Epithelial cell of esophagus (primary cell): ENCODE data around the gene NOL4L.

ENCODE experiments used
- DNase-seq: peaks from one replicate; pipeline ENCODE4 v3.0.0; 2010; ENCODE audit warnings: low read depth
- H3K4me3 ChIP-seq: 2 replicates; pipeline ENCODE4 v1.5.1; 2011; ENCODE audit warnings: mild to moderate bottlenecking, low read length, control low read depth
- TF ChIP-seq, protein P1 (sequence below): IDR thresholded peaks from 2 replicates; pipeline ENCODE4 v1.5.1; 2011; ENCODE audit warnings: low read depth, mild to moderate bottlenecking, low read length, control low read depth, inconsistent platforms; ENCODE audit not compliant: insufficient read depth; ENCODE audit errors: missing control alignments

Gene NOL4L

DNA sequence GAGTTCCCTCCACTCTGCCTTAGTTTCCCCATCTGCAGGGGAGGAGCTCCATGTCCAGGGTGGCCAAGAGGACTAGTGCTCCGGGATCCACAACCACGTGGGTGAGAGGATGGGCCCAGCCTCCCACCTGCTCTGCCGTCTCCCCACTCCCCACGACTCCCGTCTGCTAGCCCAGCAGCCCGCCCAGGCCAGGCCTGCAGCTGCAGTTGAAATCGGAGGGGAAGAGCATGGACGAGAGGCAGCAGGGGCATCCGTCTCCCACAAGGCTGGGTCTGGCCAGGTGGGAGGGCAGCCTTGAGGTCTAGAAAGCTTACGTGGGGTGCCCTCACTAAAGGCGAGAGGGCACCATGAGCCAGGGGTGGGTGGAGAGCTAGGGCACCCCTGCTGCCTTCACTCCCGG lies 8.6 kb downstream of the NOL4L start:
- no peak overlapping the region for H3K4me3 ChIP-seq
- no peak for DNase-seq
- TF ChIP-seq, protein P1, sequence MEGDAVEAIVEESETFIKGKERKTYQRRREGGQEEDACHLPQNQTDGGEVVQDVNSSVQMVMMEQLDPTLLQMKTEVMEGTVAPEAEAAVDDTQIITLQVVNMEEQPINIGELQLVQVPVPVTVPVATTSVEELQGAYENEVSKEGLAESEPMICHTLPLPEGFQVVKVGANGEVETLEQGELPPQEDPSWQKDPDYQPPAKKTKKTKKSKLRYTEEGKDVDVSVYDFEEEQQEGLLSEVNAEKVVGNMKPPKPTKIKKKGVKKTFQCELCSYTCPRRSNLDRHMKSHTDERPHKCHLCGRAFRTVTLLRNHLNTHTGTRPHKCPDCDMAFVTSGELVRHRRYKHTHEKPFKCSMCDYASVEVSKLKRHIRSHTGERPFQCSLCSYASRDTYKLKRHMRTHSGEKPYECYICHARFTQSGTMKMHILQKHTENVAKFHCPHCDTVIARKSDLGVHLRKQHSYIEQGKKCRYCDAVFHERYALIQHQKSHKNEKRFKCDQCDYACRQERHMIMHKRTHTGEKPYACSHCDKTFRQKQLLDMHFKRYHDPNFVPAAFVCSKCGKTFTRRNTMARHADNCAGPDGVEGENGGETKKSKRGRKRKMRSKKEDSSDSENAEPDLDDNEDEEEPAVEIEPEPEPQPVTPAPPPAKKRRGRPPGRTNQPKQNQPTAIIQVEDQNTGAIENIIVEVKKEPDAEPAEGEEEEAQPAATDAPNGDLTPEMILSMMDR: no peak

DNA sequence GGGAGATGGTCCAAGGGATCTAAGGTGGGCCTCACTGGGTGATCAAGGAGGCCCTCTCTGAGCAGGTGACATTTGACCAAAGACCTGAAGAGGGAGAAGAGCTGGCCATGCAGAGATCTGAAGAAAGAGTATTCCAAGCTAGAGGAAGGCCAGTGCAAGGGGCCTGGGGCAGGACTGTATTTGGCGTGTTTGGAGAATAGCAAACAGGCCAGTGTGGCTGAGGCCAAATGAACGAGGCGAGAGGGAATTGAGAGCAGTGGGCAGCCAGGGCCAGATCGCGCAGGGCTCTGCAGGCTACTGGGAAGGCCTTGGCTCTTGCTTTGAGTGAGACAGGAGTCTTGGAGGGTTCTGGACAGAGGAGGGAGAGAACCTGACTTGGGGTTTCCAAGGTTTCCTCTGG lies 9.3 kb downstream of the NOL4L start:
- TF ChIP-seq, protein P1: no peak
- DNase-seq: no peak
- H3K4me3 ChIP-seq: no peak overlapping the region

DNA sequence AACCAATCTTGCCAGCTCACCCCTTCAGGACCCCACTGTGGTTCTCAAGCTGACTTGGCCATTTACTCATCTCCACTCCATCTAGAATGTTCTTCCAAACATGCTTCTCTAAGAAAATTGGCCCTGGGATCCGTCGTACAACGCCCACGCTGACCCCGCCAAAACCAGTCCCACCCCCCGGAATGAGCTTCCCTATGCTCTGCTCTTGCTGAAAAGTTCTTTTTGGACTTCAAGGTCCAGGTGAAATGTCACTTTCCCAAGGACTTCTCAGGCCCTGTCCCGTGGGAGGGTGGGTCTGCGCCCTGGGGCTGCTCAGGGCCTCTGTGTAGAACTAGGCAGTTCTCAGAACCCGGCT lies 9.9 kb downstream of the NOL4L start:
- no peak overlapping the region for H3K4me3 ChIP-seq
- TF ChIP-seq, protein P1: no peak
- no peak for DNase-seq

DNA sequence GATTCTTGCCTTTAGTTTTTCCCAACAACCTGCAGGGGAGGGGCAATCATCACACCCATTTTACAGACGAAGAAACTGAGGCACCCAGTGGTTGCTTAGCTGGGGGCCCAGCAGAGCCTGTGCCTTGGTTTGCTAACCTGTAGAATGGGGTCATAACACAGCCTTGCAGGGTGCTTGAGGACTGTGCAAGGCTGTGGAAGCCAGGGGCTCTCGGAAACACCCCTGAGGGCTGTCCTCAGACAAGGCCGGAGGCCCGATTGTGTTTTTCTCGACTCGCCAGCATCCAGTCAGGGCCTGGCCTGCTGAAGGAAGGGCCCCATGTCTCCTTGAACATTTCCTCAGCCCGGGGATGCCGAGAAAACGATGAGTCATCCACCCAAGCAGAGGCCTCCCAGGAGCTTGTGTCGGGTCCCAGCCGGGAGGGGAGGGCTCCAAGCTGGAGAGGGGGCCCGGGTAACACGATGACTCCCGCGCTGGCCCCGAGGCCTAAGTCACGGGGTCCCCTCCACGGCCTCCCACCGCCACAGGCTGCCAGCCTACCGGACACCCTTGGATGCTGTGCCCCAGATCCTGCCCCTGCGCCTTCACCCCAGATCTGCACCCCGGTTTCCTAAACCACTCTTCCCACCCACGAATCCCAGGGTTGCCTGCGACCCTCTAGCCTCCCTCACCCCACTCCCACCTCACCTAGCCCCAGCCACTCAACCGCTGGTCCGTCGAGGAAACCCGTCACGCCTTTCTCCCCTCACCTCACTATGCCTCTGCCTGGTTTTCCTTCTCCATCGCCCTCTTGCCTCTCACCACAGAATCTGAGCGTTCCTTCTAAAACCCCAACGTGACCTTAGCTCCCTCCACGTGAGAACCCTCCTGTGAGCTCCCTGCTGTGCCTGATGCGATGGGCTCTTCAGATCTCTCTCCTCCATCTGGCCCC lies 10.6 kb downstream of the NOL4L start:
- TF ChIP-seq, protein P1: no peak
- peak; percentile 63 for DNase-seq
- no peak overlapping the region for H3K4me3 ChIP-seq

DNA sequence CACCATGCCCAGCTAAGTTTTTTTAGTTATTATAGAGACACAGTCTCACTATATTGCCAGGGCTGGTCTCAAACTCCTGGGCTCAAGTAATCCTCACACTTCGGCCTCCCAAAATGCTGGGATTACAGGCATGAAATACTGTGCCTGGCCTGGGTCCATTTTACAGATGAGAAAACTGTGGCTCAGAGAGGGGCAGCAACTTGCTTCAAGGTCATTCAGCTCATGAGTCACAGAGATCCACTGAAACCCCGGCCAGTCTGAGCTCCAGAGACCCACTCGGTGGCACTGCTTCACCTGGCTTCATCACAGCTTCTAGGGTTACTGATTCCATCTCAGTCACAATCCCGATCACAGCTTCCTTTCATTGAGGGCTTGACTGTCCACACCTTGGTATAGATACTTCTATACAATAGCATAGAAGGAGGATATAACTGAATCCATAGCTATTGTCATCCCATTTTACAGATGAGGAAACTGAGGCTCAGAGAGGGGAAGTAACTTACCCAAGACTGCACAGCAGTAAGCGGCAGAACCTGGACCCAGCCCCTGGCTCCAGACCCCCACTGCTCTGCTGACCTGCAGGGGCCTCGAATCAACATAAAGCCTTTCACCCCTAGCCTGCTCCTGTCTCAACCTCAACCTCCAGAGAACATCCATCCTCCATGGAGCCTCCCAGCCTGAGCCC lies 11.8 kb downstream of the NOL4L start:
- TF ChIP-seq, protein P1: no peak
- no peak for DNase-seq

DNA sequence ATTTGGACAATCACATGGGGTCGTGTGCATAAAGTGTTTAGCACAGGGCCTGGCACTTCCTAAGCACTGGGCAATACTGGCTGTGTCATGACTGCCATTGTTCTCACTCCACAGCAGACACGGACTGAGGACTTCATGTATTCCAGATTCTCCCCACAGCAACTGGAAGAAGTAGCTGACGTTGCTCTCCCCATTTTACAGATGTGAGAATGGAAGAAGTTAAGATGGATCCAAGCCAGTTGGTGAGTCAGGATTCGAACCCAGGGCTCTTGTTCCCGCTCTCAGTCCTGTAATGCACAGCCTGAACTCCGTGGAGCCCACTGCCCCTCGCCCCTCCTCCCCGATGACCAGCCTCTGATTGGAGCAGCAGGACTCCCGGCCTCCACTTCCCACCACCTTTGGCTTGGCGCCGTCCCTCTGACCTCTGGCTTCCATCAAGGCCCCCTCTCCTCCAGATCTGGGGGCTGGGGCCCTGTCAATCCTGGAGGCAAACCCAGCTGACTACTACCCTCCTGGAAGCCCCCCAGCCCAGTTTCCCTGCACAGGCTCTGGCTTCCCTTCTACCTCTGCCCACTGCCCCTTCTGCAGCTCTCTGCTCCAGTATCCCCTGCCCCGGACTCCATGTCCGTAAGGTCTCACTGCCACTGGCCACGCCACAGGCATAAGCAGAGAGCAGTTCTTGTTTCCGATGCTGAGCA lies 12.7 kb downstream of the NOL4L start:
- H3K4me3 ChIP-seq: no peak overlapping the region
- TF ChIP-seq, protein P1: no peak
- no peak for DNase-seq

More for the DNA sequence above, 11.8 kb downstream of the NOL4L start:
- no peak overlapping the region for H3K4me3 ChIP-seq
